OCI-M1 (cell line): ENCODE results near the gene MED13L.

ENCODE experiments used
- DNase-seq: peaks from one replicate; lab custom pipeline; 2025; lab: John Stamatoyannopoulos, UW

The MED13L gene

DNA sequence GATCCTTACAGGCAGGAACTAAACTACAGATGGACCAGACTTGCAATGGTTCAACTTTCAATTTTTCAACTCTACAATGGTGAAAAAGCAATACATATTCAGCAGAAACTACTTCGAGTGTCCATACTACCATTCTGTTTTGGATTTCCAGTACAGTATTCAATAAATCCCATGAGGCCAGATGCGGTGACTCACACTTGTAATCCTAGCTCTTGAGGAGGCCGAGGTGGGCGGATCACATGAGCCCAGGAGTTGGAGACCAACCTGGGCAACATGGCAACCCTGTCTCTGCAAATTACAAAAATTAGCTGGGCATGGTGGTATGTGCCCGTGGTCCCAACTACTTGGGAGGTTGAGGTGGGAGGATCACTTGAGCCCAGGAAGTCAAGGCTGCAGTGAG is 336.1 kb downstream of the MED13L start:
- DNase-seq: no peak

GRCh38 chr12:115938794-115939377 is 338.6 kb downstream of the MED13L start:
- no peak for DNase-seq

DNA sequence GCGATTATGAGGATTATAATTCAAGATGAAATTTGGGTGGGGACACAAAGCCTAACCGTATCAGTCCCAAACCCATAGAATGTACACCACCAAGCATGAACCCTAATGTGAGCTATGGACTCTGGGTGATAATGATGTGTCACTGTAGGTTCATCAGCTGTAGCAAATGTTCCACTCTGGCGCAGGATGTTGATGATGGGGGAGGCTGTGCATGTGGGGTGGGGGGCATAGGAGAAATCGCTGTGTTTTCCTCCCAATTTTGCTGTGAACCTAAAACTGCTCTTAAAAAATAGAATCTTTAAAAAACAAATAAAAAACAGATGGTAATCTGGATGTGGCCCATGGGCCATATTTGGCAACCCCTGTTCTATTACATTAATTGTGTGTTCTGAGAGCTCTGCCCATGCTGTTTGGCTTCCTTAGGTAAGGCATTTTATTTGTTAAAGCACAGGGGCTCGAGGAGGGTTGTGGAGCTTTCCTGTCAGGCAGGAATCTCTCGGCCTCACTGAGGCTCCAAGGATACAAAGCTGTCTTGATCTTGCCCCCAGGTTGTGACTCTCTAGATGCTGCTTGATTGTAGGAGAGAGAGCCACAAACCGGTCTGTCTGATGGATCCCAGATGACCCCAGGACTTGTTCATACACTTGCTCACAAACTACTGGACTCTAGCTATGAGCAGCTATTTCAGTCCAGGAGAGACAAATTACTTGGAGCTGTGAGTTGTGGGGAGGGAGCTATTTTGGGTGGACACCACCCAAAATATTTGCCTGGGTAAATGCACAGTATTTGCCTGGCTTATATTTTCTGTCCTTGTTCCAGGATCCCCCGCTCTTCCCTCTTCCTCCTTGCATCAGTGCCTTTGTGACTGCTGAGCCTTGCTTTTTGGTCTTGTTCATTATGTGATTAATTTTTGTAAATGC is 340.2 kb downstream of the MED13L start:
- DNase-seq: no peak

DNA sequence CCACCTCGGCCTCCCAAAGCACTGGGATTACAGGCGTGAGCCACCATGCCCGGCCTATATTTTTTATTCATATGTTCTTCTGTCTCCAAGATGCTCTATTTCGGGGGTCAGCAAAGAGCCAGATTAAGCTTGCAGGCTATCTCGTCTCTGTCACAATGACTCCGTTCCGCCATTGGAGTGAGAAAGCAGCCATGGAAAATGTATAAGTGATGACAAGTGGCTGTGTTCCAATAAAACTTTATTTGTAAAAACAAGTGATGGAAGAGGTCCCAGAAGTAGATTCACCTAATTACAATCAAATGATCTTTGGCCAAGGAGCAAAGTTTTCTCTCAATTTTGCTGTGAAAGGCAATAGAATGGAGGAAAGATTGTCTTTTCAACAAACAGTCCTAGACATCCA is 342.6 kb downstream of the MED13L start:
- no peak for DNase-seq

- no peak for DNase-seq
Measured at GRCh38 chr12:115934046-115934445, 343.4 kb downstream of the MED13L start.

GRCh38 chr12:115932066-115932465 is 345.4 kb downstream of the MED13L start:
- DNase-seq: peak; percentile 28

- DNase-seq: no peak
Measured at GRCh38 chr12:115930336-115930735, 347.2 kb downstream of the MED13L start.

DNA sequence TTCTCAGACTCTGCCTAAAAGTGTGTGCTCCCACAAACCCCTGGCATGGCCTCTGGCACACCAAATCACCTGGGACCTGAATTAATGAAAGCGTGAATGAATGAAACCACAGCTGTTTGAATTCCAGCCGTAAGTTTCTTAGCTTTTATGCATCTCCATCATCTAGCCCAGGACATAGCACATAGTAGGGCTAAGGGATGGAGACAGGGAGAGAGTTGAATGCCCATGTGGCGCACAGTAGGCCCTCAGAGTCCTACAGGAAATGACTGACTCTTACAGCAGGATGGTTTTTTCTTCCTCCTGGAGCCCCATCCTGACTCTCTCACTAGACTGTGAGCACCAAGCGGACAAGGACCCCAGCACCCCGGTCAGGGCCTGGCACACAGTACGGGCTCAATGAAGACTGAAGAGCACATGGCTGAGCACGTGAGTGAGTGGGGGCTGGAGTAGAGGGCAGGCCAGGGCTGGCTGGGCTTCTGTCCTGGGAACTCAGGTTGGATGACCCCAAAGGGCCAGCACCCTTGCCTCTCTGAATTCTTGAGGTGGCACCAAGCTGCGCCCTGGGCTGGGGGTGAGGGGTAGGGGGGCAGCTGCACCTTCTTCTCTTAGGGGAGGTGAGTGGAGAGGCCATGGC is 351.3 kb downstream of the MED13L start:
- DNase-seq: no peak

- no peak for DNase-seq
Measured at GRCh38 chr12:115923851-115924250, 353.6 kb downstream of the MED13L start.

GRCh38 chr12:115922952-115923564 is 354.4 kb downstream of the MED13L start:
- peak; percentile 55 for DNase-seq

DNA sequence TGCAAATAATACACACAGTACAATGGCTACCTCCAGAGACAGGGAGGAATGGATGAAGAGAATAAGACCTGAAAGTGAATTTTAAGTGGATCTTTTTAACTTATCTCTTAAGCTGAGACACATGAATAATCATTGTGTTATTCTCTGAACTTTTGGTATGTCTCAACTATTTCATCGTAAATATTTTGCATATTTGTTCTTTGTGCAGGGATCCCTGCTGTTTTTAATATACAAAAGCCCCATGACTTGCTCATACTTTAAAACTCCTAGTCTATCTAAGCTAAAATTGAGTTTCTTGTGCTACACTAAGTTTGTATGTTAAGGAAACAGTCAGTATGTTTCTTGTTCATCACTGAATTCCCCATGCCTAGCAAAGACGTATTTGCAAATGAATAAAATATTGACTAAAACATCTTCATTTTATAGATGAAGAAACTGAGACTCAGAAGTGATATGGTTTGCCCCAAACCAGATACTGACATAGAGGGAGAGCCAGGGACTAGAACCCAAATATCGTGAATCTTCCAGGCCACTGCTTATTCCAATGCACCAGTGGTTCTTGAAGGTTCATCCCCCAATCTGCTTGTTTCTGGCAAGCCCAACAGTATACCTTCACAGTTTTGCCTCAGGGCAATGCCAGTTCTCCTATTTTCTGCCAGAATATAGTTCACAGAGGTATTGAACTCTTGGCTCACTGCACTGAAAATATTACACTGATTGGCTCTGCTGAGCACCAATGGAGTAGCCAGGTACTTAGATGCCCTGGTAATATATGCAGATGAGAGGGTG is 356.9 kb downstream of the MED13L start:
- DNase-seq: no peak

GRCh38 chr12:115918763-115919162 is 358.7 kb downstream of the MED13L start:
- DNase-seq: peak; percentile 42

DNA sequence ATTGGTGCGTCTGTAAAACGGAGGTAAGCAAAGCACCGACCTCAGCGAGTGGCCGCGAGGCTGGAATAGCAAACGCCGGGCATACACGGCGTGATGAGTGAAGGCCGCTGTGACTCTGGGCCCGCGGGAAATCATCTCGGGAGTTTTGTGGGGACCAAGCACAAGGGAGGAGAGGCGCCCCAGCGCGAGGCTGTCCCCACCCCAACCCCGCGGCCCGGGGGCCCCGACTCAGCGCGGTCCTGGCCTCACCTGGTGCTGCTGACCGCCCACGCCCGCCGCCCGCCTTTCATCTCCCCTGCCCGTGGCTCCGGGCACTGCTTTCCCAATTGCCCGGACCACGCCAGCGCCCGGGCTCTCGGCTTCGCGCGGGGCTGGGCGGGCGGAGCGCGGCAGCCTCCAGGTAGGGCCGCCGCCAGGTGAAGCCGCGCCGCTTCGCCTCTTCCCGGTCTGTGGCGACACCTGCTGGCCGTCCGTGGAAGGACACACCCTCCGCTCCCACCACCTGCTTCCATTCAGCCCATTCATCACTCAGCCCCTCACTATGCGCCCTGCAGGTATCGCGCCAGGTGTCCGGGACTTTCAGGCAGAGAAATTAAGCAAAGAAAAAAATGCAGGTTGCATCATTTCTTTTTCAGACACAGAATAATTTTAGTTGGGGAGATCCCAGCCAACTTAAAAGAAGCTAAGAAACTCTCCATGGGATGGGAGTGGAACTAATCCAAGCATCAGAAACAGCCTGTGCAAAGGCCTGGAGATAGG is 360.4 kb downstream of the MED13L start:
- peak; percentile 39 for DNase-seq

DNA sequence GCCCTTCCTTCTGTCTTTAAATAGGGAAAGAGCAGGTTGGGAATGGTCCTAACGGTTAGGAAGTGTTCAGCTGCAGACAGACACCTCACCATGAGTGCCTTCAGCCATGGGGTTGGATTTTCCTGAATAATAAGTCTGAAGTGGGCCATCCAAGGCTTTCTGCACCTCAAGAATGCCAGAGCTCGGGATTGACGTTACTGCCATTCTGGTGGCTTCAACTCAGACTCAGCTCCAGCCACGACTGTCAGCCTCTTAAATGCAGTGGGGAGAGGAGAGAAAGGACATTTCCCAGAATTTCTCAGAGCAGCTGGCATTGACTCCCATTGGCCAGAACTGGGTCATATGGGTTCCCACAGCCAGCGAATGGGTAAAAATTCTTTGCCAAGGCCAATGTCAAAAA is 363.4 kb downstream of the MED13L start:
- DNase-seq: no peak

GRCh38 chr12:115912440-115912839 is 365.1 kb downstream of the MED13L start:
- no peak for DNase-seq

DNA sequence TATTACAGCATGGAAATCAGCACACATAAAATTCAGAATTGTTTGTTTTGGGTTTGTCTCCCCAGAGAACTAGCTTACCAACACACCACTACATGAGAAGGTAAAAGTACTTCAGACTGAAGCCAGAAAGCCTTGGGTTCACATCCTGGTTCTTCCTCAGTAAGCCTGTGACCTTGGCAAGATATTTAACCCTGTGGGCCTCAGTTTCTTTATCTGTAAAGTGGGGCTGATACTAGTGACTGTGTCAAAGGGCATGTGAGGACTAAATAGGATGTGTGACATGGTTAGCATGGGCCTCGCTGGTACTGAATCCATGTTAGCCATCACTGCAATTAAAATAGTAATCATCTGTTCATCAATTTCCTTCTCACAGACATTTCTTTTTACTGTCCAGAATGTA is 366.1 kb downstream of the MED13L start:
- no peak for DNase-seq

DNA sequence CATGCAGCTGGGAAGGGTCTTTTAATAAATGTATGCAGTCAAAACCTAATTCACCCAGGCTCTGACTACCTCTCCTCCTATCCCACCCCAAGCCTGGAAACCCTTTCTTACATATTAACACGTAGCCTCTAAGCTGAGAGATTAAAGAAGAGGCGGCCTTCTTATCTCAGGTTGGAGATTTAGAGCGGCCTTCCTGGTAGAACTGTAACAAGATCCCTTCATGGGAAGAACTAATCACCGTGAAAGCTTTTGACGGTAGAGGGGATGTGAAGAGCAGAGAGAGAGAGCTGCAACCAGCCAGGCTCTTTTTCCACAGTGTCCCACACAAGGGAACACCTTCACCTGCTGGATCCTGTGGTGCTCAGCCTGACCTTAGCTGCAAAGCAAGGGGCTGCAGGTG is 367.4 kb downstream of the MED13L start:
- no peak for DNase-seq
